ENCODE results near the gene ZBTB39.
"Not testable (repeated sequence)": the region's sequence is repeated elsewhere in the genome, so short reads cannot be mapped to it uniquely, and the experiment has no call there.

ZBTB39 gene

GRCh38 chr12:57027011-57027804, 20.9 kb upstream of the ZBTB39 start:
- ChIA-PET CTCF (interaction anchor here (0.6 to 3.3 kb wide), 15 partner anchors 11 to 342 kb away, joined by 3 to 17 read pairs (median 4); partner anchors contain the start of genes TAC3 and ZBTB39), POLR2A (no interaction called here)
- no peak for TF ChIP-seq CTCF (IDR thresholded peaks at IDR 0.05; ENCODE audit: control extremely low read depth, extremely low read depth, low read depth, missing control alignments)
- DNase-seq (ENCODE audit: extremely low spot score), result no peak

DNA sequence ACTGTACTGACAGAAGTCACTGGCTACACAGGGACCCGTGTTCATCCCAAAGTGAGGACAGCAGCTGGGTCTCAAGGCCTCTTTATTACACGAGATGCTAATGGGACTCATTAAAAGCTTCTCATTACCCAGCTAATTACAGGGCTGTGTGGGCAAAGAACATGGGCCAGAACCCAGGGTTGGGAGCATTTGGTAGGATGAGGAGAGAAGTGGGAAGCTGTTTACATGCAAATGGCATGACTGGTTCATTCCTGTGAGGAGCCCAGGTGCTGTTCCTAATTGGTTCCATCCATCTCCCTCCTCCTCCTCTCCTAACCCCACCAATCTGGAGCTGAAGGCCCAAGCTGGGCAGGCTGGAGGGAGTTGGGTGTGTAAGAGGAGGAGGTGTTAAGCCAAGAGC, 18.9 kb upstream of the ZBTB39 start:
- CTCF ChIA-PET, result interaction anchor here (0.8 to 3.3 kb wide), 10 partner anchors 9 to 239 kb away, joined by 3 to 17 read pairs (median 3); partner anchors contain the start of gene TAC3
- POLR2A ChIA-PET, result no interaction called here
- no peak for DNase-seq (ENCODE audit: extremely low spot score)
- TF ChIP-seq CTCF (IDR thresholded peaks at IDR 0.05; ENCODE audit: control extremely low read depth, extremely low read depth, low read depth, missing control alignments), result no peak

DNA sequence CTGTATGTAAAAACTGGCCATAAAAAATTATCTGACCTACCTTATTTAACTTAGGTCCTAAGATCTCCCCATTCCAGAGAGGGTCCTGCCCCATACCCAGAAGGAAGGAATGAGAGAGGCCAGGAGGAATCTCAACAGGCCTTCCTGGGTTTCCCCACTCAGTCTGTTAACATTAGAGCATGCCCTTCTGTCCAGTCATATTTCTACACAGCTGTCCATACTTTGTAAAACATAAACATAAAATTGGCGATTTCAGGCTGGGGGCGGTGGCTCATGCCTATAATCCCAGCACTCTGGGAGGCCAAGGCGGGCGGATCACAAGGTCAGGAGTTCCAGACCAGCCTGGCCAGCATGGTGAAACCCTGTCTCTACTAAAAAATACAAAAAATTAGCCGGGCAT, 16.0 kb upstream of the ZBTB39 start:
- CTCF ChIA-PET, result interaction anchor here (1.1 to 8.6 kb wide), 6 partner anchors 8 to 90 kb away, joined by 3 to 71 read pairs (median 4); no protein-coding TSS in a partner anchor
- POLR2A ChIA-PET; DNase-seq (ENCODE audit: extremely low spot score): not testable (repeated sequence)

GRCh38 chr12:57019983-57020719, 13.8 kb upstream of the ZBTB39 start:
- no peak for TF ChIP-seq CTCF (IDR thresholded peaks at IDR 0.05; ENCODE audit: control extremely low read depth, extremely low read depth, low read depth, missing control alignments)
- ChIA-PET CTCF (interaction anchor here (1.8 to 8.6 kb wide), 4 partner anchors 9 to 17 kb away, joined by 4 to 71 read pairs (median 24); partner anchors contain the start of gene ZBTB39), POLR2A (no interaction called here)
- DNase-seq (ENCODE audit: extremely low spot score), result no peak

DNA sequence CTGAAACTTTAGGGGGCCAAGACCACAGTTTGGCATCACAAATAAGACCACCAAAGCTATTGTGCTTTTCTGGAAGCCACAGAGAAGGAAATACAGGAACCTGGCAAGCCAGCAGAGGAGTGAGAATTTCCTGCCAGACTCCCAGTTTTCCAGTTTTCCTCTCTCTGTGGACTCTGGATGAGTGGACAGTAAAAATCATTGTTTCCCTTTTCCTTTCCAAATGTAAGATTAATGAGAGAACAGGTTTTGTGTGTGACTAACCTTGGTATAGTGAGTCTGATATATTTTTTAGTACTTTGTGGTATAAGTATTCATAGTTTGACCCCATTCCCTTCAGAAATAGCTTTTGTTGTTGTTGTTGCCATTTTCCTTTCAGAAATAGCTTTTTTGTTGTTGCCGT, 12.6 kb upstream of the ZBTB39 start:
- no peak for DNase-seq (ENCODE audit: extremely low spot score)
- POLR2A ChIA-PET, result no interaction called here
- CTCF ChIA-PET, result interaction anchor here (0.6 to 8.6 kb wide), 7 partner anchors 11 to 164 kb away, joined by 3 to 71 read pairs (median 7); partner anchors contain the start of gene ZBTB39

GRCh38 chr12:57018353-57018752, 12.0 kb upstream of the ZBTB39 start:
- ChIA-PET CTCF (interaction anchor here (0.8 to 8.6 kb wide), 6 partner anchors 11 to 42 kb away, joined by 3 to 71 read pairs (median 9); partner anchors contain the start of gene ZBTB39), POLR2A (interaction anchor here (0.6 kb wide), 3 partner anchors 13 to 423 kb away, joined by 3 to 5 read pairs (median 3); no protein-coding TSS in a partner anchor)
- not testable (repeated sequence) for DNase-seq (ENCODE audit: extremely low spot score)

More for the DNA sequence above, 12.6 kb upstream of the ZBTB39 start:
- no peak for TF ChIP-seq CTCF (IDR thresholded peaks at IDR 0.05; ENCODE audit: control extremely low read depth, extremely low read depth, low read depth, missing control alignments)

- ChIA-PET POLR2A (no interaction called here), CTCF (interaction anchor here (1.3 to 8.6 kb wide), 5 partner anchors 9 to 96 kb away, joined by 3 to 71 read pairs (median 10); partner anchors contain the start of genes STAT6 and ZBTB39)
- no peak for TF ChIP-seq CTCF (IDR thresholded peaks at IDR 0.05; ENCODE audit: control extremely low read depth, extremely low read depth, low read depth, missing control alignments)
- DNase-seq (ENCODE audit: extremely low spot score), result no peak
Measured at GRCh38 chr12:57016348-57016747, 10.0 kb upstream of the ZBTB39 start, which contains the start of gene TAC3. Gene TAC3, minus strand, starts transcription at chr12:57016529. Its CDS starts 732 bp downstream, at chr12:57015797.

All from GM10248 (cell line).